GM12892 (cell line): ENCODE results near the gene PLPPR4.

ENCODE experiments used
- POLR2A ChIP-seq: IDR thresholded peaks from 2 replicates; pipeline ENCODE4 v1.6.1; 2011; ENCODE audit warnings: low read depth, low read length, control low read depth
- TAF1 ChIP-seq: IDR thresholded peaks from 2 replicates; pipeline ENCODE4 v1.6.1; 2011; ENCODE audit warnings: low read depth, mild to moderate bottlenecking, control low read depth, low read length, borderline replicate concordance

DNA sequence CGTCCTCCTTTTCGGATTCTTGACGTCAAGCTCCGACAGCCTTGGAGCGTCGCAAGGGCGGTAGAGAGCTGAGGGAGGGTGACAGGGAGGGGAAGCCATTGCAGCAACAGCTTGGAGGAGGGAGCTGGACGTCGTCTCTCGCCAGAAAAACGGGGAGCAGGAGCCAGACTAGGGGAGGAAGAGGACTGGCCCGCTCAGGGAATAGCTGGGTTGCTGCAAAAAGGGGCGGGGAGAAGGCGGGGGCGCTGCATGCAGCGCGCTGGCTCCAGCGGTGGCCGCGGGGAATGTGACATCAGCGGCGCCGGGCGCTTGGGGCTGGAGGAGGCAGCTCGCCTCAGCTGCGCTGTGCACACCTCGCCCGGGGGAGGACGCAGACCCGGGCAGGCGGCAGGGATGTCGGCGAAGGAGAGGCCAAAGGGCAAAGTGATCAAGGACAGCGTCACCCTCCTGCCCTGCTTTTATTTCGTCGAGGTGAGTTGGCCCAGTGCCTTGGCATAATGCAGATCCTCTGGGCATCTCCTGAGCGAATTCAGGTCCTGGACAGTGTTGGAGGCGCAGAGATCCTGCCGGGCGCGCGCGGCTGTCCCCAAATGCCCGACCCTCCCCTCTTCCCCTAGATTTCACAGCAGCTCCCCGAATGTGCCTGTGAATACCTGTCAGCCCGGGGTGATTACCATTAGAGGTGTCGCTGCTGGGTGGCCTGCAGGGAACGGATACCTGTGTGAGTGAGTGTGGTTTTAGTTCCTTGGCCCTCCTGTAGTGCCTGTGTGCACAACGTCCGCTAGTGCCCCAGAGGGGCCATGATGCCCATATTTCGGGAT lies at the start of gene PLPPR4:
- TF ChIP-seq POLR2A = no peak
- TF ChIP-seq TAF1 = no peak
